Upper lobe of left lung (tissue), 6 donors: ENCODE measurements around the gene DESI2. TPM values are rescaled to one million over a fixed set of nuclear protein-coding genes. Genes with fewer than 3 reads are reported as not detected.
"Not testable (repeated sequence)": the region's sequence is repeated elsewhere in the genome, so short reads cannot be mapped to it uniquely, and the experiment has no call there.

Experiments
- ATAC-seq, 2 donors: fragments of 200-7000 bp; cut with Tn5 transposase; one replicate each; pipeline ENCODE4 v1.9.1; 2022; ENCODE audit warnings: mild to moderate bottlenecking in 2 of 2, moderate library complexity in 2 of 2; ENCODE audit not compliant: low FRiP score in 2 of 2
- DNase-seq, 2 donors: peaks; one replicate each; pipeline ENCODE4 v3.0.0-alpha.2; 2019 to 2020
- H3K27ac ChIP-seq, 4 donors: fragments of 200-600 bp; sonication (generic); one replicate each; pipeline ENCODE4 v1.5.1; 2016 to 2019
- H3K27me3 ChIP-seq, 4 donors: fragments of 200-600 bp; sonication (generic); one replicate each; pipeline ENCODE4 v1.5.1; 2017 to 2019
- H3K36me3 ChIP-seq, 4 donors: fragments of 200-600 bp; sonication (generic); one replicate each; pipeline ENCODE4 v1.5.1; 2016 to 2019
- H3K4me1 ChIP-seq, 4 donors: fragments of 200-600 bp; sonication (generic); one replicate each; pipeline ENCODE4 v1.5.1; 2018 to 2019
- H3K4me3 ChIP-seq, 4 donors: fragments of 200-600 bp; sonication (generic); one replicate each; pipeline ENCODE4 v1.5.1; 2017 to 2019; ENCODE audit warnings: mild to moderate bottlenecking in 2 of 4, moderate library complexity in 1 of 4
- H3K9me3 ChIP-seq, 4 donors: fragments of 200-600 bp; sonication (generic); one replicate each; pipeline ENCODE4 v1.5.1; 2018 to 2019
- EP300 ChIP-seq, 4 donors: sonication (generic); formaldehyde crosslinking; IDR thresholded peaks; one replicate each; pipeline ENCODE4 v1.5.1; 2017; ENCODE audit warnings: antibody characterized with exemption in 4 of 4, control low read depth in 2 of 4
- POLR2A ChIP-seq, 4 donors: fragments of 450-650 bp; IDR thresholded peaks; one replicate each; pipeline ENCODE4 v1.5.1; 2016 to 2017; ENCODE audit warnings: antibody characterized with exemption in 4 of 4, mild to moderate bottlenecking in 2 of 4
- POLR2AphosphoS5 ChIP-seq, 2 donors: sonication (generic); formaldehyde crosslinking; IDR thresholded peaks; one replicate each; pipeline ENCODE4 v1.5.1; 2017; ENCODE audit warnings: antibody characterized with exemption in 2 of 2
- WGBS, 2 donors: methylation state at CpG; one replicate each; pipeline ENCODE4 v1.1.5; 2017 to 2018; 5-methylcytosine and 5-hydroxymethylcytosine counted together
- total RNA-seq, 6 donors: library from RNA; depleted of rRNA in 4 of 6; stranded (reverse); fragments of >200 nt in 4 of 6; gene quantifications; one replicate each; pipeline versions ENCODE4 v1.1.0 to v1.2.1, GENCODE V29; 2016 to 2021
- TF ChIP-seq, protein P1 (sequence below), 6 experiments: fragments of 450-650 bp in 4 of 6; fragments of 200-600 bp in 2 of 6; sonication (generic) in 2 of 6; IDR thresholded peaks; one replicate each; pipeline ENCODE4 v1.5.1; 2016 to 2019; ENCODE audit warnings: antibody characterized with exemption in 6 of 6
- donor health status: DM: no; HTN: no; CAD: no; lungs with moderate emphysema.
- donor health status: DM: no; HTN: yes; CAD: no; lungs with severe emphysema.

The DESI2 gene
- total RNA-seq, 6 donors from 2014 or later, result 40.4 to 103 (median 54.5) TPM

- DNase-seq, result no peak
These were observed 12.9 kb downstream of the DESI2 start for GRCh38 chr1:244665771-244666217.

DNA sequence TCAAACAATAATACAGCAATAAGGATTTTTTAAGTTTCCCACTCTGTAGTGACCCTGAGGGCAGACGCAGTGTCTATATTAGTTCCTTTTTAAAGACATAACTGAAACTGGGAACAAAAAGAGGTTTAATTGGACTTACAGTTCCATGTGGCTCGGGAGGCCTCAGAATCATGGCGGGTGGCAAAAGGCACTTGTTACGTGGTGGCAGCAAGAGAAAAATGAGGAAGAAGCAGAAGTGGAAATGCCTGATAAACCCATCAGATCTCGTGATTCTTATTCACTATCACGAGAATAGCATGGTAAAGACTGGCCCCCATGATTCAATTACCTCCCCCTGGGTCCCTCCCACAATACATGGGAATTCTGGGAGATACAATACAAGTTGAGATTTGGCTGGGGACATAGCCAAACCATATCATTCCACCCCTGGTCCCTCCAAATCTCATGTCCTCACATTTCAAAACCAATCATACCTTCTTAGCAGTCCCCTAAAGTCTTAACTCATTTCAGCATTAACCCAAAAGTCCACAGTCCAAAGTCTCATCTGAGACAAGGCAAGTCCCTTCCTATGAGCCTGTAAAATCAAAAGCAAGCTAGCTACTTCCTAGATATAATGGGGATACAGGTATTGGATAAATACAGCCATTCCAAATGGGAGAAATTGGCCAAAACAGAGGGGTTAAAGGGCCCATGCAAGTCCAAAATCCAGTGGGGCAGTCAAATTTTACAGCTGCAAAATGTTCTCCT lies 13.9 kb downstream of the DESI2 start:
- not testable (repeated sequence) for H3K27me3 ChIP-seq, H3K4me3 ChIP-seq, H3K27ac ChIP-seq, H3K9me3 ChIP-seq, H3K36me3 ChIP-seq, DNase-seq, ATAC-seq
- H3K4me1 ChIP-seq, result peaks cover 17 to 41% (median 24%) of the 10 kb centered on the region in 4 donors
- 83 to 88% methylated on average over 6 of the region's 6 CpGs for WGBS, 2 donors

More at GRCh38 chr1:244665771-244666217, 12.9 kb downstream of the DESI2 start:
- Histone ChIP-seq H3K27ac (peak overlapping the region in 1 of 4 donors; percentile 19), H3K36me3 (no peaks in the 10 kb centered on the region), H3K4me3 (no peak overlapping the region), H3K4me1 (peaks cover 17 to 41% (median 24%) of the 10 kb centered on the region in 4 donors), H3K9me3 (no peaks in the 10 kb centered on the region), H3K27me3 (no peaks in the 10 kb centered on the region)
- 36 to 61% methylated on average over 4 of the region's 4 CpGs for WGBS, 2 donors
- TF ChIP-seq POLR2A (IDR thresholded peaks at IDR 0.05), result peak in 1 of 4 donors; percentile 30
- no peak for TF ChIP-seq POLR2AphosphoS5 (IDR thresholded peaks at IDR 0.05)
- ATAC-seq, result peak in 1 of 2 donors; percentile 80

DNA sequence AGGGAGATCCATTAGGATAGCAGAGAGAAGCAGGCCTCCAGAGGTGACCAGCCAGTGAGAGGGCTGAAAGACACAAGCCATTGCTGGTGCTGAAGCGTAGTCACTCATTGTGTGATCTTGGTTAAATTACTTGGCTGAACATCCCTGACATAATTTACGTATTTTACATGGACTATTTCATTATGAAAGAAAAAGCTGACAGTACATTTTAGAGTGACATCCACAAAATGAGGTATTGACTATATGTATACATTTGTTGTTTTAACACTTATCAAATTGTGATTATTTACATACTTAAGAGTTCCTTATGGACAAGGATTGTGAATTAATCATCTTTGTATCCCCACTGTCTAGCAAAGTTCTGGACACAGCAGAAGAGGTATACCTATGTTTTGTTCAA lies 14.9 kb downstream of the DESI2 start:
- TF ChIP-seq POLR2A (IDR thresholded peaks at IDR 0.05) (no peak), EP300 (IDR thresholded peaks at IDR 0.05) (no peak), POLR2AphosphoS5 (IDR thresholded peaks at IDR 0.05) (no peak)
- TF ChIP-seq, protein P1, sequence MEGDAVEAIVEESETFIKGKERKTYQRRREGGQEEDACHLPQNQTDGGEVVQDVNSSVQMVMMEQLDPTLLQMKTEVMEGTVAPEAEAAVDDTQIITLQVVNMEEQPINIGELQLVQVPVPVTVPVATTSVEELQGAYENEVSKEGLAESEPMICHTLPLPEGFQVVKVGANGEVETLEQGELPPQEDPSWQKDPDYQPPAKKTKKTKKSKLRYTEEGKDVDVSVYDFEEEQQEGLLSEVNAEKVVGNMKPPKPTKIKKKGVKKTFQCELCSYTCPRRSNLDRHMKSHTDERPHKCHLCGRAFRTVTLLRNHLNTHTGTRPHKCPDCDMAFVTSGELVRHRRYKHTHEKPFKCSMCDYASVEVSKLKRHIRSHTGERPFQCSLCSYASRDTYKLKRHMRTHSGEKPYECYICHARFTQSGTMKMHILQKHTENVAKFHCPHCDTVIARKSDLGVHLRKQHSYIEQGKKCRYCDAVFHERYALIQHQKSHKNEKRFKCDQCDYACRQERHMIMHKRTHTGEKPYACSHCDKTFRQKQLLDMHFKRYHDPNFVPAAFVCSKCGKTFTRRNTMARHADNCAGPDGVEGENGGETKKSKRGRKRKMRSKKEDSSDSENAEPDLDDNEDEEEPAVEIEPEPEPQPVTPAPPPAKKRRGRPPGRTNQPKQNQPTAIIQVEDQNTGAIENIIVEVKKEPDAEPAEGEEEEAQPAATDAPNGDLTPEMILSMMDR (IDR thresholded peaks at IDR 0.05), result no peak
- ATAC-seq (no peak), DNase-seq (no peak)
- Histone ChIP-seq H3K27me3 (no peaks in the 10 kb centered on the region), H3K4me1 (peaks cover 17 to 32% (median 24%) of the 10 kb centered on the region in 4 donors), H3K27ac (no peak overlapping the region), H3K4me3 (no peak overlapping the region), H3K36me3 (no peaks in the 10 kb centered on the region), H3K9me3 (no peaks in the 10 kb centered on the region)
- 92 to 100% methylated on average over 2 of the region's 2 CpGs for whole genome bisulfite sequencing, 2 donors

DNA sequence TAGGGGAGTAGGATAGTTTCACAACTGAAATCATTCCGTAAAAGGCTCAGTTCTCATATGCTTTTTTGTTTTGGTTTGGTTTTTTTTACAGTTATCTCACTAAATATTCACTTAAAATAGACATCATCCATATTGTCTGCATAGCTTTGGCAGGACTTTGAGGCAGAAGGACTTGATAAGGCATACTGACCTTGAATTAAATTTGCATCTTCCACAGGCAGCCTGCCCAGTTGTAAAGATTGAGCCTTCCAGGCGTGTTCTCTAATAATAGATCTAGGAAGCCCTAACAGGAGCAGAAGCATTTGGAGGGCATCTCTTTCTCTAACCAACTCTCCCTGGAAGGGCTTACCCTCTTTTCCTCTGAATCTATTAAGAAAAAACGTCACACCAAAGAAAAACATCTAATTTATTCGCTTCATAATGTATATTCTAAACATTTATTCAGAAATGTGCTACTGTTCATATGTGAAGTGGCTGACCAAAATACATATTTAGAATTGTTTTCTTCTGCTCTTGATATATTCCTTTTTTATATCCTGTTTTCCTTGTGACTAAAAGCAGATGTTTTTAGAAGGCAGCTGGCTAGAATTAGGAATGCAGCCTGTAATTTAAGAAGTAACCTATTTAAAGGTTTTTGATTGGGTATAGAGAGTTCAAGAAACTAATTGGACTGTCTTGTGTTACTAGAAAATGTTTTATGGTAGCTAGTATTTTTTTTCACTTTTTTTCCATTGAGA lies 20.2 kb downstream of the DESI2 start:
- Histone ChIP-seq H3K4me1 (peaks cover 0 to 11% (median under 1%) of the 10 kb centered on the region in 4 donors), H3K4me3 (no peak overlapping the region), H3K27ac (peak overlapping the region in 3 of 4 donors; percentile 41 to 47 (median 43)), H3K9me3 (no peaks in the 10 kb centered on the region), H3K36me3 (no peaks in the 10 kb centered on the region), H3K27me3 (no peaks in the 10 kb centered on the region)
- WGBS, 2 donors, result 52 to 55% methylated on average over 4 of the region's 4 CpGs
- DNase-seq (no peak), ATAC-seq (no peak)
- TF ChIP-seq, protein P1 (IDR thresholded peaks at IDR 0.05), result no peak
- no peak for TF ChIP-seq EP300 (IDR thresholded peaks at IDR 0.05)
- TF ChIP-seq POLR2A (IDR thresholded peaks at IDR 0.05), result no peak

GRCh38 chr1:244674446-244674845 lies 21.5 kb downstream of the DESI2 start:
- WGBS, 2 donors, result 69 to 74% methylated on average over 4 of the region's 4 CpGs
- Histone ChIP-seq H3K4me3 (no peak overlapping the region), H3K9me3 (no peaks in the 10 kb centered on the region), H3K27ac (no peak overlapping the region), H3K36me3 (no peaks in the 10 kb centered on the region), H3K27me3 (no peaks in the 10 kb centered on the region), H3K4me1 (peaks cover 5 to 22% (median 11%) of the 10 kb centered on the region in 4 donors)
- no peak for ATAC-seq
- DNase-seq, result no peak
- TF ChIP-seq POLR2A (IDR thresholded peaks at IDR 0.05) (no peak), EP300 (IDR thresholded peaks at IDR 0.05) (no peak), POLR2AphosphoS5 (IDR thresholded peaks at IDR 0.05) (no peak)
- TF ChIP-seq, protein P1 (IDR thresholded peaks at IDR 0.05), result no peak
